Natural killer cell (primary cell): ENCODE data around the gene PTPRN2. TPM values are rescaled to one million over a fixed set of nuclear protein-coding genes. Genes with fewer than 3 reads are reported as not detected.
"Not testable (repeated sequence)": the region's sequence is repeated elsewhere in the genome, so short reads cannot be mapped to it uniquely, and the experiment has no call there.

Experiments
- ATAC-seq, 3 donors: fragments of 150-1000 bp in 2 of 3; fragments of 200-7000 bp in 1 of 3; cut with Tn5 transposase; 1 replicate in 1 of 3; 2 replicates in 2 of 3; pipeline ENCODE4 v1.10.0; 2021; ENCODE audit warnings: mild to moderate bottlenecking in 2 of 3, moderate library complexity in 2 of 3
- DNase-seq, 2 donors: peaks; one replicate each; pipeline versions ENCODE4 v3.0.0 to v3.0.0-alpha.2; 2013 to 2021; ENCODE audit warnings: mixed read lengths in 1 of 2
- H3K27ac ChIP-seq: one replicate; pipeline ENCODE4 v1.5.1; 2013; ENCODE audit warnings: mild to moderate bottlenecking, low read length
- H3K27me3 ChIP-seq: one replicate; pipeline ENCODE4 v1.6.1; 2013; ENCODE audit warnings: low read length; ENCODE audit not compliant: control insufficient read depth, insufficient read depth
- H3K36me3 ChIP-seq: one replicate; pipeline ENCODE4 v1.6.1; 2013; ENCODE audit warnings: low read length; ENCODE audit not compliant: control insufficient read depth, insufficient read depth
- H3K4me1 ChIP-seq: one replicate; pipeline ENCODE4 v1.6.1; 2013; ENCODE audit warnings: low read length; ENCODE audit not compliant: control insufficient read depth, insufficient read depth
- H3K4me3 ChIP-seq: one replicate; pipeline ENCODE4 v1.5.1; 2013; ENCODE audit warnings: low read length
- H3K9me3 ChIP-seq: one replicate; pipeline ENCODE4 v1.6.1; 2013; ENCODE audit warnings: low read length; ENCODE audit not compliant: control insufficient read depth, insufficient read depth
- H3K27ac Mint-ChIP-seq, 2 donors: one replicate each; pipeline ENCODE4 v1.8.0; 2022; ENCODE audit warnings: mild to moderate bottlenecking in 2 of 2, mixed read lengths in 2 of 2, moderate library complexity in 1 of 2
- H3K27me3 Mint-ChIP-seq, 2 donors: one replicate each; pipeline ENCODE4 v1.8.0; 2022; ENCODE audit warnings: low read depth in 2 of 2, mixed read lengths in 2 of 2
- H3K36me3 Mint-ChIP-seq: one replicate; pipeline ENCODE4 v1.8.0; 2022; ENCODE audit warnings: mixed read lengths
- H3K4me1 Mint-ChIP-seq, 2 donors: one replicate each; pipeline ENCODE4 v1.8.0; 2022; ENCODE audit warnings: mixed read lengths in 2 of 2
- H3K4me3 Mint-ChIP-seq: one replicate; pipeline ENCODE4 v1.8.0; 2022; ENCODE audit warnings: mild to moderate bottlenecking, moderate library complexity, mixed read lengths
- H3K9me3 Mint-ChIP-seq, 2 donors: one replicate each; pipeline ENCODE4 v1.8.0; 2022; ENCODE audit warnings: mixed read lengths in 2 of 2
- CTCF ChIP-seq: fragments of 200-600 bp; IDR thresholded peaks from one replicate; pipeline ENCODE4 v1.8.0; 2022; ENCODE audit warnings: antibody characterized with exemption
- WGBS: methylation state at CpG from one replicate; pipeline ENCODE4 v1.1.7; 2013; ENCODE audit warnings: missing lambda C conversion rate; ENCODE audit not compliant: insufficient coverage; 5-methylcytosine and 5-hydroxymethylcytosine counted together
- intact Hi-C: fragments of 100-400 bp; cut with micrococcal nuclease; formaldehyde crosslinking; loops from one replicate; pipeline ENCODE4 v1.14.2; 2022
- total RNA-seq, 4 donors: library from RNA; stranded (reverse); fragments of 120-200 nt in 1 of 4; gene quantifications; one replicate each; pipeline versions ENCODE4 v1.2.3 to v1.2.4, GENCODE V29; 2013 to 2022

The PTPRN2 gene
- total RNA-seq, 3 donors from 2014 or later (not counting 1 experiment from before 2014, with no cell fraction given), result 1.3 to 2.5 (median 1.9) TPM

DNA sequence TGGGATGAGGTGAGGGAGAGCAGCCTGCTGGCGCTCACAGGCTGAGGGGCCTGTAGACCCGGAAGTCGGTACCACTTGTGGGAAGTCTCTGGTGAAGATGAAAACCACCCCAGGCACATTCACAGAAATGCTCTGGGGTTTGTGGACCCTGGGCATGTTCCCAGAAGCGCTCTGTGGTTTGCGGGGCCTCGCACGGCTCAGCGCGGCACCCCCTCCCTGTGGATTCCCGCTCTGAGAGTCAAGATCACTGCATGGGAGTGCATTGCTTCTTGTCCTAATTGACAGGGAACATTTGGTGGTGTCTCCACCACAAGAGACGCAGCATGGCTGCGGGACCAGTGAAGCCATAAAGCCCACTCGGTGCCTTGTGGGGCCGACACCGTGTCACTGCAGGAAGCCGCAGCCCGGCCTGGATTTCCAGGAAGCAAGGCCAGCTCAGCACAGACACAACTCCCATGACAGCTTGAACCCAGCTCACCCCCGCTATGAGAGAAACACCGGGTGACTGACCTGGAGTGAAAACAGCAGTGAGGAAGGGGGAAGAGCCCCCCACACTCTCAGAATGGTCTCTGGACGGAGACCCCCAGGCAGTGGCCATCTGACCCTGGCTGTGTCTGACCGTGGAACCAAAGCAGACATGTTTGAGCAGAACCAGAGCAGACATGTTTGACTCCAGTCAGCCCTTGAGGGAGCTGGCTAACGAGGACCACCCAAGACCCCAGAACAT is 157.2 kb downstream of the PTPRN2 start:
- no peak overlapping the region for H3K27ac ChIP-seq
- Mint-ChIP-seq H3K27me3 (peaks cover 5 to 16% of the 10 kb centered on the region in 2 donors), H3K4me1 (no peaks in the 10 kb centered on the region), H3K27ac (no peak overlapping the region), H3K36me3 (no peaks in the 10 kb centered on the region), H3K9me3 (no peaks in the 10 kb centered on the region), H3K4me3 (no peak overlapping the region)
- intact Hi-C loops, result no loop called here
- no peak for TF ChIP-seq CTCF
- no peaks in the 10 kb centered on the region for H3K27me3 ChIP-seq
- H3K9me3 ChIP-seq, result no peaks in the 10 kb centered on the region
- ATAC-seq (no peak), DNase-seq (no peak)
- H3K4me1 ChIP-seq, result no peaks in the 10 kb centered on the region
- no peak overlapping the region for H3K4me3 ChIP-seq
- WGBS, result 93% methylated on average over 22 of the region's 22 CpGs
- H3K36me3 ChIP-seq, result no peaks in the 10 kb centered on the region

DNA sequence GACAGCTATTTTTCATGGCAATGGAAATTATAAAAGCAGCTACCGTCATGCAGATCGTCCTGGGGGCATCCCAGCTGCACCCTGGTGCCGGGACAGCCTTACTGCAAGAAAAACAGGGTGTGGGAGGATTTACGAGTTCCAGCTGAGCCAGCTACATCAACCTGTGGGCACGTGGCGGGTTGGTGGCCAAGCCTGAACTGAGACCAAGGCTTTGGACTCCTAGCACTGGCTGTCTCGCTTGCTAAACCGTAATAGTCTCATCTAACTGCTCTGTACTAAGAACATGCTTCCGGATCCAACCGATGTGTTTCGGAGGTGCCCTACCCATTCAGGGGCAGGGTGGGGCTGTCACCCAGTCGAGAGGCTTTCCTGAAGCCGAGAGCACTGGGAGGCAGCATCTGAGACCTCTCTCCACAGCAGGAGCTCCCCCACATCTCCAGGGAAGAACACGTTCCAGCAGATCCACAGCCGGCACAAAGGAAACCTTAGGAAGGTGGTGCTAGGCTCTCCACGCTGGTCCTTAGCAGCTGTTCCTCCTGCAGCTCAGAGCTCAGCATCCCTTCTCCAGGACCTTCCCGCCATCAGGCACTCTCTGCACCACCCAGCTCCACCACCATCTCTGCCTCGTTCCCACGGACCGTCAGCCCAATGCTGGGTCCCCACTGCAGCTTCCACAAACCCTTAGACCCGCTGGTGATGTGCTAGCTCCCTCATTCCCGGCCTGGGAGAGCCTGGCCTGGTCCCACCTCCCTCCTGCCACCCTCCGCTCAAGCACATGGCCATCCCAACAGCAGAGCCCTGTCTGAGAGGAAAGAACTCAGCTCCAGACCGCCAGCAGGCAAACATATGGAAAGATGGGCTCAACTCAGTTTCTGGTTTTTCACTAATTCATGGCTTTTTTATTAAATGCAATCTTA is 158.5 kb downstream of the PTPRN2 start:
- H3K4me3 Mint-ChIP-seq, result no peak overlapping the region
- 80% methylated on average over 23 of the region's 24 CpGs for WGBS
- H3K27ac Mint-ChIP-seq, result no peak overlapping the region
- H3K9me3 ChIP-seq, result no peaks in the 10 kb centered on the region
- no peaks in the 10 kb centered on the region for H3K36me3 Mint-ChIP-seq
- H3K4me3 ChIP-seq, result no peak overlapping the region
- H3K4me1 ChIP-seq, result no peaks in the 10 kb centered on the region
- peaks cover 0 to 2% of the 10 kb centered on the region in 2 donors for H3K27me3 Mint-ChIP-seq
- no peak overlapping the region for H3K27ac ChIP-seq
- H3K4me1 Mint-ChIP-seq, result no peaks in the 10 kb centered on the region
- H3K9me3 Mint-ChIP-seq, result no peaks in the 10 kb centered on the region
- H3K27me3 ChIP-seq, result no peaks in the 10 kb centered on the region
- intact Hi-C loops, result no loop called here
- no peak for TF ChIP-seq CTCF
- H3K36me3 ChIP-seq, result no peaks in the 10 kb centered on the region
- ATAC-seq (no peak), DNase-seq (no peak)

GRCh38 chr7:158428131-158428836 is 159.3 kb downstream of the PTPRN2 start:
- Mint-ChIP-seq H3K27ac (no peak overlapping the region), H3K4me3 (no peak overlapping the region), H3K9me3 (no peaks in the 10 kb centered on the region), H3K27me3 (no peaks in the 10 kb centered on the region), H3K36me3 (no peaks in the 10 kb centered on the region), H3K4me1 (no peaks in the 10 kb centered on the region)
- no peak for DNase-seq
- intact Hi-C loops, result no loop called here
- H3K27me3 ChIP-seq, result no peaks in the 10 kb centered on the region
- no peaks in the 10 kb centered on the region for H3K36me3 ChIP-seq
- ATAC-seq, result no peak
- 65% methylated on average over 26 of the region's 26 CpGs for whole genome bisulfite sequencing
- TF ChIP-seq CTCF, result no peak
- H3K9me3 ChIP-seq, result no peaks in the 10 kb centered on the region
- no peak overlapping the region for H3K4me3 ChIP-seq
- H3K4me1 ChIP-seq, result no peaks in the 10 kb centered on the region
- H3K27ac ChIP-seq, result no peak overlapping the region

- not testable (repeated sequence) for H3K27ac Mint-ChIP-seq, H3K36me3 Mint-ChIP-seq
Observed at GRCh38 chr7:158425676-158426075, 161.9 kb downstream of the PTPRN2 start.

More at GRCh38 chr7:158425676-158426075, 161.9 kb downstream of the PTPRN2 start:
- WGBS, result 96% methylated on average over 29 of the region's 42 CpGs
- H3K4me3 ChIP-seq, H3K27me3 ChIP-seq, H3K4me3 Mint-ChIP-seq, H3K36me3 ChIP-seq, intact Hi-C loops, H3K9me3 Mint-ChIP-seq, DNase-seq, H3K4me1 Mint-ChIP-seq, H3K27me3 Mint-ChIP-seq, H3K9me3 ChIP-seq, ATAC-seq, H3K4me1 ChIP-seq, H3K27ac ChIP-seq: not testable (repeated sequence)
